ENCODE results near the gene EDC4. TPM values are rescaled to one million over a fixed set of nuclear protein-coding genes. Genes with fewer than 3 reads are reported as not detected.

EDC4 gene
- total and polyA plus RNA-seq, 2 of the 8 experiments (the other 6 are each of a cell fraction or from before 2014, with no cell fraction given): 58.5 to 72.7 TPM

GRCh38 chr16:67922221-67922620 is 49.4 kb downstream of the EDC4 start (continued):
- no peak for TF ChIP-seq CHD7 (IDR thresholded peaks at IDR 0.05; ENCODE audit: insufficient replicate concordance, low read length)

All from H1 (cell line).